MM.1S (cell line): ENCODE measurements around the gene CTNNBL1.

Experiments
- DNase-seq: peaks from one replicate; pipeline ENCODE4 v3.0.0-alpha.2; 2015
- H2AFZ ChIP-seq: fragments of 300-600 bp; sonication (generic); 2 replicates; pipeline ENCODE4 v1.6.0; 2016; ENCODE audit warnings: antibody characterized with exemption, low read length
- H3F3A ChIP-seq: fragments of 300-600 bp; sonication (generic); 2 replicates; pipeline ENCODE4 v1.6.1; 2016; ENCODE audit warnings: mild to moderate bottlenecking, antibody characterized with exemption, low read length, moderate library complexity, mixed read lengths; ENCODE audit not compliant: insufficient read depth
- H3K27ac ChIP-seq: fragments of 300-600 bp; sonication (generic); 2 replicates; pipeline ENCODE4 v1.5.1; 2016; ENCODE audit warnings: mild to moderate bottlenecking, low read length
- H3K27me3 ChIP-seq: fragments of 300-600 bp; sonication (generic); replicated peaks from 2 replicates; pipeline ENCODE4 v1.6.0; 2016; ENCODE audit warnings: low read length; ENCODE audit not compliant: insufficient read depth
- H3K36me3 ChIP-seq: fragments of 300-600 bp; sonication (generic); replicated peaks from 2 replicates; pipeline ENCODE4 v1.6.1; 2016; ENCODE audit warnings: mild to moderate bottlenecking, low read length, mixed read lengths; ENCODE audit not compliant: insufficient read depth
- H3K4me1 ChIP-seq: fragments of 300-600 bp; sonication (generic); 2 replicates; pipeline ENCODE4 v1.6.1; 2016; ENCODE audit warnings: low read length, mixed read lengths
- H3K4me2 ChIP-seq: fragments of 300-600 bp; sonication (generic); 2 replicates; pipeline ENCODE4 v1.6.0; 2016; ENCODE audit warnings: low read depth, low read length
- H3K4me3 ChIP-seq: fragments of 300-600 bp; sonication (generic); 2 replicates; pipeline ENCODE4 v1.5.1; 2016; ENCODE audit warnings: low read length, mixed read lengths
- H3K79me2 ChIP-seq: fragments of 300-600 bp; sonication (generic); 2 replicates; pipeline ENCODE4 v1.6.1; 2016; ENCODE audit warnings: mixed run types, low read length, mixed read lengths
- H3K9ac ChIP-seq: fragments of 300-600 bp; sonication (generic); 2 replicates; pipeline ENCODE4 v1.6.1; 2016; ENCODE audit warnings: low read length, mixed read lengths
- H3K9me2 ChIP-seq: fragments of 300-600 bp; sonication (generic); replicated peaks from 2 replicates; pipeline ENCODE4 v1.6.1; 2016; ENCODE audit warnings: mild to moderate bottlenecking, low read length, mixed read lengths; ENCODE audit not compliant: insufficient read depth
- H3K9me3 ChIP-seq: fragments of 300-600 bp; sonication (generic); replicated peaks from 2 replicates; pipeline ENCODE4 v1.6.1; 2016; ENCODE audit warnings: mild to moderate bottlenecking, low read length, mixed read lengths; ENCODE audit not compliant: insufficient read depth
- H4K20me1 ChIP-seq: fragments of 300-600 bp; sonication (generic); 2 replicates; pipeline ENCODE4 v1.6.1; 2016; ENCODE audit warnings: mild to moderate bottlenecking, low read length, moderate library complexity, mixed read lengths; ENCODE audit not compliant: insufficient read depth
- EZH2 ChIP-seq: fragments of 300-600 bp; sonication (generic); optimal IDR thresholded peaks from 2 replicates; pipeline ENCODE3; 2017; ENCODE audit warnings: low read depth, mild to moderate bottlenecking, antibody characterized with exemption, low read length, mixed read lengths
- EZH2phosphoT487 ChIP-seq: fragments of 300-600 bp; sonication (generic); IDR thresholded peaks from 2 replicates; pipeline ENCODE4 v1.6.1; 2018; ENCODE audit warnings: antibody characterized with exemption, low read length
- TF ChIP-seq, protein P1 (sequence below): fragments of 300-600 bp; sonication (generic); IDR thresholded peaks from 2 replicates; pipeline ENCODE4 v1.5.1; 2016; ENCODE audit warnings: antibody characterized with exemption, low read length, mixed read lengths

The CTNNBL1 gene

DNA sequence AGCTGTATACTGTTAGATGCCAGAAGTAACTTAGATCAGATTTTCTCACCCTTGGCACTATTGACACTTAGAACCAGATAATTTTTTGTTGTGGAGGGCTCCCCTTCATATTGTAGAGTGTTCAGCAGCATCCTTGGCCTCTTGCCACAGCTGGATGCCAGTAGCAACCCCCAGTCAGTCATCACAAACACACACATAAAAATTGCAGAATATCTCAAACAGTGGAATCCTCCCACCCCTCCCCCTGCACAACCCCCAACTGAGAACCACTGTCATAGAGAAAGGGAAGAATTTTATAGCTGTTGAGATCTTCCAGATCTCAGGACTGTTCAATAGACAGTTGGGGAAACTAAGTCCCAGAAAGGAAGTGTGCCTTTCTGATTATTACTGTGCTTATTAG lies 127.9 kb downstream of the CTNNBL1 start:
- Histone ChIP-seq H3K79me2 (no peaks in the 10 kb centered on the region), H3K9ac (no peak overlapping the region), H3K27me3 (no peaks in the 10 kb centered on the region), H3K36me3 (no peaks in the 10 kb centered on the region), H3K9me3 (no peaks in the 10 kb centered on the region), H3F3A (no peaks in the 10 kb centered on the region), H3K4me2 (no peak overlapping the region), H3K9me2 (no peaks in the 10 kb centered on the region), H4K20me1 (no peaks in the 10 kb centered on the region), H2AFZ (no peak overlapping the region), H3K4me1 (no peaks in the 10 kb centered on the region), H3K27ac (no peak overlapping the region), H3K4me3 (no peak overlapping the region)
- TF ChIP-seq, protein P1, sequence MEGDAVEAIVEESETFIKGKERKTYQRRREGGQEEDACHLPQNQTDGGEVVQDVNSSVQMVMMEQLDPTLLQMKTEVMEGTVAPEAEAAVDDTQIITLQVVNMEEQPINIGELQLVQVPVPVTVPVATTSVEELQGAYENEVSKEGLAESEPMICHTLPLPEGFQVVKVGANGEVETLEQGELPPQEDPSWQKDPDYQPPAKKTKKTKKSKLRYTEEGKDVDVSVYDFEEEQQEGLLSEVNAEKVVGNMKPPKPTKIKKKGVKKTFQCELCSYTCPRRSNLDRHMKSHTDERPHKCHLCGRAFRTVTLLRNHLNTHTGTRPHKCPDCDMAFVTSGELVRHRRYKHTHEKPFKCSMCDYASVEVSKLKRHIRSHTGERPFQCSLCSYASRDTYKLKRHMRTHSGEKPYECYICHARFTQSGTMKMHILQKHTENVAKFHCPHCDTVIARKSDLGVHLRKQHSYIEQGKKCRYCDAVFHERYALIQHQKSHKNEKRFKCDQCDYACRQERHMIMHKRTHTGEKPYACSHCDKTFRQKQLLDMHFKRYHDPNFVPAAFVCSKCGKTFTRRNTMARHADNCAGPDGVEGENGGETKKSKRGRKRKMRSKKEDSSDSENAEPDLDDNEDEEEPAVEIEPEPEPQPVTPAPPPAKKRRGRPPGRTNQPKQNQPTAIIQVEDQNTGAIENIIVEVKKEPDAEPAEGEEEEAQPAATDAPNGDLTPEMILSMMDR, result no peak
- TF ChIP-seq EZH2 (no peak), EZH2phosphoT487 (no peak)
- no peak for DNase-seq

GRCh38 chr20:37822141-37822601 lies 128.3 kb downstream of the CTNNBL1 start:
- H3K4me1 ChIP-seq, result no peaks in the 10 kb centered on the region
- H3K27me3 ChIP-seq, result no peaks in the 10 kb centered on the region
- H3K9me3 ChIP-seq, result no peaks in the 10 kb centered on the region
- H3K27ac ChIP-seq, result no peak overlapping the region
- H4K20me1 ChIP-seq, result no peaks in the 10 kb centered on the region
- no peaks in the 10 kb centered on the region for H3K36me3 ChIP-seq
- H3K9ac ChIP-seq, result no peak overlapping the region
- no peaks in the 10 kb centered on the region for H3F3A ChIP-seq
- no peak overlapping the region for H2AFZ ChIP-seq
- no peak overlapping the region for H3K4me3 ChIP-seq
- H3K4me2 ChIP-seq, result no peak overlapping the region
- DNase-seq, result no peak
- H3K79me2 ChIP-seq, result no peaks in the 10 kb centered on the region
- no peaks in the 10 kb centered on the region for H3K9me2 ChIP-seq
- TF ChIP-seq, protein P1, result no peak
- TF ChIP-seq EZH2phosphoT487 (no peak), EZH2 (no peak)

GRCh38 chr20:37823296-37823980 lies 129.6 kb downstream of the CTNNBL1 start:
- H3K79me2 ChIP-seq, result no peaks in the 10 kb centered on the region
- H3K4me1 ChIP-seq, result no peaks in the 10 kb centered on the region
- H3K9ac ChIP-seq, result no peak overlapping the region
- H3K4me3 ChIP-seq, result no peak overlapping the region
- H3K27me3 ChIP-seq, result no peaks in the 10 kb centered on the region
- DNase-seq, result no peak
- no peak overlapping the region for H2AFZ ChIP-seq
- H3K9me2 ChIP-seq, result no peaks in the 10 kb centered on the region
- TF ChIP-seq, protein P1, result no peak
- no peak for TF ChIP-seq EZH2phosphoT487
- TF ChIP-seq EZH2, result no peak
- H3K36me3 ChIP-seq, result no peaks in the 10 kb centered on the region
- no peak overlapping the region for H3K27ac ChIP-seq
- H3F3A ChIP-seq, result no peaks in the 10 kb centered on the region
- no peak overlapping the region for H3K4me2 ChIP-seq
- no peaks in the 10 kb centered on the region for H4K20me1 ChIP-seq
- no peaks in the 10 kb centered on the region for H3K9me3 ChIP-seq
